H1 (cell line): Measurements from ENCODE around the gene ASXL1. TPM values are rescaled to one million over a fixed set of nuclear protein-coding genes. Genes with fewer than 3 reads are reported as not detected.

ENCODE experiments used
- CTCF ChIA-PET: fragments of 300-600 bp; sonication (Branson Sonifier 250); formaldehyde crosslinking; loops from one replicate; lab custom pipeline; 2021; ENCODE audit not compliant: partially characterized antibody; lab: Charles Lee
- POLR2A ChIA-PET: fragments of 300-600 bp; sonication (Branson Sonifier 250); formaldehyde crosslinking; loops from one replicate; lab custom pipeline; 2021; ENCODE audit warnings: inconsistent platforms; ENCODE audit not compliant: partially characterized antibody; lab: Charles Lee
- DNase-seq, 2 experiments: peaks; one replicate each; pipeline versions ENCODE4 v3.0.0 to v3.0.0-alpha.2; 2010 to 2022; ENCODE audit warnings: low spot score in 2 of 2, low read depth in 1 of 2, mixed read lengths in 1 of 2
- FAIRE-seq: peaks from 2 replicates; lab custom pipeline; 2011; peaks lifted over from hg19 to GRCh38; lab: Jason Lieb, UNC
- H2AFZ ChIP-seq: 2 replicates; pipeline ENCODE4 v1.8.1; 2012; ENCODE audit warnings: low read length, inconsistent platforms
- H2AK5ac ChIP-seq: 2 replicates; pipeline ENCODE4 v1.6.1; 2013; ENCODE audit warnings: low read depth, low read length
- H2BK120ac ChIP-seq: replicated peaks from 2 replicates; pipeline ENCODE3; 2013; ENCODE audit warnings: low read depth, low read length, inconsistent platforms
- H2BK12ac ChIP-seq: 2 replicates; pipeline ENCODE4 v1.6.1; 2013; ENCODE audit warnings: low read depth, low read length
- H2BK15ac ChIP-seq: 2 replicates; pipeline ENCODE4 v1.6.1; 2013; ENCODE audit warnings: low read length
- H2BK20ac ChIP-seq: 2 replicates; pipeline ENCODE4 v1.6.1; 2013; ENCODE audit warnings: low read length
- H2BK5ac ChIP-seq: 2 replicates; pipeline ENCODE4 v1.6.1; 2013; ENCODE audit warnings: low read depth, low read length
- H3K14ac ChIP-seq: 2 replicates; pipeline ENCODE4 v1.6.1; 2013; ENCODE audit warnings: inconsistent platforms; ENCODE audit not compliant: insufficient read length
- H3K18ac ChIP-seq: 2 replicates; pipeline ENCODE4 v1.6.1; 2013; ENCODE audit warnings: low read length; ENCODE audit errors: extremely low read depth
- H3K23ac ChIP-seq: 2 replicates; pipeline ENCODE4 v1.6.1; 2013; ENCODE audit warnings: inconsistent platforms; ENCODE audit not compliant: insufficient read length
- H3K23me2 ChIP-seq: 2 replicates; pipeline ENCODE4 v1.6.1; 2013; ENCODE audit warnings: low read depth, low read length
- H3K27ac ChIP-seq: 2 replicates; pipeline ENCODE4 v1.6.1; 2011; ENCODE audit warnings: low read depth, low read length, inconsistent platforms
- H3K27me3 ChIP-seq, 4 experiments: replicated peaks in 1 of 4; 1 replicate in 1 of 4; 2 replicates in 3 of 4; pipeline versions ENCODE4 v1.6.1 to v1.8.1; 2011 to 2013; ENCODE audit warnings: low read length in 3 of 4, mild to moderate bottlenecking in 3 of 4, inconsistent platforms in 2 of 4, mixed read lengths in 2 of 4, moderate library complexity in 1 of 4; ENCODE audit not compliant: control insufficient read depth in 3 of 4, insufficient read depth in 3 of 4; ENCODE audit errors: extremely low read depth in 1 of 4
- H3K36me3 ChIP-seq, 4 experiments: 2 replicates each; pipeline versions ENCODE4 v1.6.1 to v1.8.1; 2011 to 2013; ENCODE audit warnings: mild to moderate bottlenecking in 4 of 4, low read length in 3 of 4, moderate library complexity in 2 of 4, control low read depth in 1 of 4, inconsistent platforms in 1 of 4; ENCODE audit not compliant: insufficient read depth in 4 of 4, control insufficient read depth in 2 of 4
- H3K4ac ChIP-seq: replicated peaks from 2 replicates; pipeline ENCODE3; 2013; ENCODE audit warnings: low read length, low read depth, mixed read lengths, inconsistent platforms; ENCODE audit not compliant: insufficient read length
- H3K4me1 ChIP-seq, 4 experiments: replicated peaks in 1 of 4; 1 replicate in 1 of 4; 2 replicates in 3 of 4; pipeline versions ENCODE4 v1.6.1 to v1.8.1; 2011 to 2013; ENCODE audit warnings: low read length in 3 of 4, inconsistent platforms in 2 of 4, mixed read lengths in 1 of 4; ENCODE audit not compliant: insufficient read depth in 4 of 4, control insufficient read depth in 3 of 4
- H3K4me2 ChIP-seq, 2 experiments: 2 replicates each; pipeline versions ENCODE4 v1.6.1 to v1.8.1; 2011 to 2013; ENCODE audit warnings: low read depth in 2 of 2, low read length in 2 of 2, control low read depth in 1 of 2, inconsistent platforms in 1 of 2, mild to moderate bottlenecking in 1 of 2; ENCODE audit not compliant: insufficient read depth in 1 of 2
- H3K4me3 ChIP-seq, 4 experiments: fragments of 200-600, 300-600 bp in 1 of 4; sonication (generic), shearing (Covaris generic), sonication (Bioruptor Twin) in 1 of 4; 2 replicates each; pipeline versions ENCODE4 v1.5.1 to v1.8.1; 2011 to 2016; ENCODE audit warnings: low read length in 4 of 4, low read depth in 3 of 4, control low read depth in 2 of 4, inconsistent platforms in 2 of 4, mild to moderate bottlenecking in 2 of 4, mixed read lengths in 1 of 4, moderate library complexity in 1 of 4; ENCODE audit not compliant: insufficient read depth in 2 of 4; ENCODE audit errors: extremely low read depth in 1 of 4
- H3K56ac ChIP-seq: replicated peaks from 2 replicates; pipeline ENCODE3; 2013; ENCODE audit warnings: low read depth, mild to moderate bottlenecking, mixed read lengths, low read length, inconsistent platforms; ENCODE audit not compliant: insufficient read length
- H3K79me1 ChIP-seq: 2 replicates; pipeline ENCODE4 v1.6.1; 2013; ENCODE audit warnings: low read depth, low read length, control low read depth
- H3K79me2 ChIP-seq, 2 experiments: 2 replicates each; pipeline versions ENCODE4 v1.6.1 to v1.8.1; 2012 to 2013; ENCODE audit warnings: low read length in 2 of 2, mild to moderate bottlenecking in 2 of 2, inconsistent platforms in 1 of 2; ENCODE audit not compliant: insufficient read depth in 2 of 2, control insufficient read depth in 1 of 2
- H3K9ac ChIP-seq, 4 experiments: replicated peaks in 1 of 4; 1 replicate in 1 of 4; 2 replicates in 3 of 4; pipeline versions ENCODE4 v1.6.1 to v1.8.1; 2011 to 2013; ENCODE audit warnings: low read depth in 3 of 4, low read length in 3 of 4, control low read depth in 2 of 4, mild to moderate bottlenecking in 2 of 4, moderate library complexity in 2 of 4, inconsistent platforms in 1 of 4; ENCODE audit errors: extremely low read depth in 1 of 4
- H3K9me3 ChIP-seq, 2 experiments: 2 replicates each; pipeline versions ENCODE4 v1.6.1 to v1.8.1; 2012 to 2013; ENCODE audit warnings: mild to moderate bottlenecking in 2 of 2, moderate library complexity in 2 of 2, control low read depth in 1 of 2, inconsistent platforms in 1 of 2, low read depth in 1 of 2, low read length in 1 of 2, mixed read lengths in 1 of 2; ENCODE audit not compliant: insufficient read depth in 2 of 2
- H4K20me1 ChIP-seq, 2 experiments: replicated peaks in 1 of 2; 2 replicates each; pipeline versions ENCODE3 to v1.8.1; 2011 to 2013; ENCODE audit warnings: inconsistent platforms in 2 of 2, low read length in 2 of 2, mild to moderate bottlenecking in 1 of 2; ENCODE audit not compliant: insufficient read depth in 2 of 2, control insufficient read depth in 1 of 2
- H4K5ac ChIP-seq: 2 replicates; pipeline ENCODE4 v1.6.1; 2013; ENCODE audit warnings: low read length, low read depth, mixed read lengths, inconsistent platforms; ENCODE audit not compliant: insufficient read length
- H4K8ac ChIP-seq: 2 replicates; pipeline ENCODE4 v1.8.0; 2013; ENCODE audit warnings: mild to moderate bottlenecking, moderate library complexity, low read length, inconsistent platforms; ENCODE audit not compliant: insufficient read depth; ENCODE audit errors: extremely low read depth
- H4K91ac ChIP-seq: replicated peaks from 2 replicates; pipeline ENCODE3; 2013; ENCODE audit warnings: low read length, mixed read lengths, inconsistent platforms; ENCODE audit not compliant: insufficient read length
- ASH2L ChIP-seq: fragments of 200-600, 300-600 bp; sonication (generic); IDR thresholded peaks from one replicate; pipeline ENCODE4 v1.7.1; 2017; ENCODE audit warnings: low read length
- BACH1 ChIP-seq: IDR thresholded peaks from 2 replicates; pipeline ENCODE4 v1.6.1; 2012; ENCODE audit warnings: low read length, improper control_type of control experiment
- CHD2 ChIP-seq: IDR thresholded peaks from 2 replicates; pipeline ENCODE4 v1.6.1; 2012; ENCODE audit warnings: low read length, improper control_type of control experiment
- FOSL1 ChIP-seq: IDR thresholded peaks from 2 replicates; pipeline ENCODE4 v1.6.1; 2011; ENCODE audit warnings: mild to moderate bottlenecking, low read depth, low read length, moderate library complexity; ENCODE audit not compliant: insufficient read depth
- JUND ChIP-seq: IDR thresholded peaks from 2 replicates; pipeline ENCODE4 v1.6.1; 2011; ENCODE audit warnings: mild to moderate bottlenecking, improper control_type of control experiment, low read length
- KDM5A ChIP-seq: fragments of 200-600 bp; IDR thresholded peaks from 2 replicates; pipeline ENCODE4 v1.7.1; 2012; ENCODE audit warnings: mild to moderate bottlenecking, low read length, inconsistent platforms, mixed read lengths
- MAFK ChIP-seq: IDR thresholded peaks from 2 replicates; pipeline ENCODE4 v1.6.1; 2012; ENCODE audit warnings: low read depth, mild to moderate bottlenecking, improper control_type of control experiment, low read length
- NRF1 ChIP-seq: IDR thresholded peaks from 2 replicates; pipeline ENCODE4 v1.6.1; 2011; ENCODE audit warnings: mild to moderate bottlenecking, low read depth, low read length, improper control_type of control experiment
- SP2 ChIP-seq: IDR thresholded peaks from 2 replicates; pipeline ENCODE4 v1.6.1; 2012; ENCODE audit warnings: mild to moderate bottlenecking, low read length, inconsistent platforms
- SP4 ChIP-seq: IDR thresholded peaks from 2 replicates; pipeline ENCODE4 v1.6.1; 2012; ENCODE audit warnings: low read length, inconsistent platforms
- USF2 ChIP-seq: IDR thresholded peaks from 2 replicates; pipeline ENCODE4 v1.6.1; 2011; ENCODE audit warnings: low read length, improper control_type of control experiment
- YY1 ChIP-seq: IDR thresholded peaks from 2 replicates; pipeline ENCODE4 v1.6.1; 2011; ENCODE audit warnings: low read depth, mild to moderate bottlenecking, low read length
- WGBS, 2 experiments: shearing (Covaris generic) in 1 of 2; methylation state at CpG; one replicate each; pipeline versions ENCODE4 v1.1.6 to v1.1.7; 2013 to 2015; ENCODE audit warnings: low lambda C conversion rate in 2 of 2, mixed read lengths in 2 of 2, inconsistent platforms in 1 of 2, low coverage in 1 of 2, missing lambda C conversion rate in 1 of 2; ENCODE audit not compliant: insufficient replicate concordance in 2 of 2, insufficient coverage in 1 of 2, insufficient read length in 1 of 2; ENCODE audit errors: extremely low coverage in 1 of 2, missing lambda C conversion rate in 1 of 2; 5-methylcytosine and 5-hydroxymethylcytosine counted together
- polyA plus RNA-seq, 7 experiments: library from polyadenylated mRNA; depleted of rRNA in 3 of 7; stranded (reverse) in 5 of 7; unstranded in 2 of 7; fragments of >200 nt in 5 of 7; fragments of 200-250 nt in 2 of 7; gene quantifications; 1 replicate in 5 of 7; 2 replicates in 1 of 7; 4 replicates in 1 of 7; pipeline versions ENCODE4 v1.2.1 to v1.2.3, GENCODE V29; 2011 to 2013; ENCODE audit warnings: missing spikeins in 2 of 7, mixed read lengths in 2 of 7
- total RNA-seq: library from RNA; stranded (reverse); fragmentation: NEBNext Ultra II Directional; extraction: Animal tissue kit (Norgen Biotek cat#: 25700); gene quantifications from 2 replicates; pipeline ENCODE4 v1.2.1, GENCODE V29; 2021

The ASXL1 gene
- total and polyA plus RNA-seq, 2 of the 8 experiments (the other 6 are each of a cell fraction or from before 2014, with no cell fraction given), result 10.6 to 26.5 TPM

- POLR2A ChIA-PET, result no interaction called here
- Histone ChIP-seq H2AK5ac (no peak overlapping the region), H3K36me3 (peaks cover 0 to 12% (median 5%) of the 10 kb centered on the region in 4 experiments; a peak in 5 of 8 replicates), H2BK5ac (no peak overlapping the region), H3K56ac (no peak overlapping the region), H3K18ac (no peak overlapping the region), H3K4me1 (no peaks in the 10 kb centered on the region), H3K9me3 (no peaks in the 10 kb centered on the region), H2BK20ac (no peak overlapping the region), H2AFZ (no peak overlapping the region), H2BK15ac (no peak overlapping the region), H3K23me2 (no peaks in the 10 kb centered on the region), H3K79me1 (no peaks in the 10 kb centered on the region), H3K4me3 (no peak overlapping the region), H2BK12ac (no peak overlapping the region), H3K27me3 (no peaks in the 10 kb centered on the region), H4K91ac (no peak overlapping the region), H3K14ac (no peak overlapping the region), H3K27ac (no peak overlapping the region), H4K20me1 (peaks cover 0 to 4% of the 10 kb centered on the region in 2 experiments), H3K4ac (no peak overlapping the region), H2BK120ac (no peak overlapping the region), H3K4me2 (no peak overlapping the region), H4K5ac (no peak overlapping the region), H4K8ac (no peak overlapping the region), H3K9ac (no peak overlapping the region), H3K79me2 (no peaks in the 10 kb centered on the region), H3K23ac (no peak overlapping the region)
- FAIRE-seq, result no peak
- WGBS, 2 experiments, result 97% methylated on average over 11 of the region's 12 CpGs; no CpG with 5 or more reads in 1 of the 2 experiments
- no peak for DNase-seq
- TF ChIP-seq JUND (no peak), YY1 (no peak), BACH1 (no peak), CHD2 (no peak), MAFK (no peak), SP4 (no peak), NRF1 (no peak), SP2 (no peak), USF2 (no peak), ASH2L (no peak), FOSL1 (no peak), KDM5A (no peak)
- CTCF ChIA-PET, result interaction anchor here (1.1 to 1.3 kb wide), 2 partner anchors 107 to 146 kb away, joined by 3 read pairs; no protein-coding TSS in a partner anchor
Observed at GRCh38 chr20:32333181-32333987, 24.7 kb upstream of the ASXL1 start.
